Keratinocyte (primary cell): ENCODE data around the gene SNX15. TPM values are rescaled to one million over a fixed set of nuclear protein-coding genes. Genes with fewer than 3 reads are reported as not detected.

Source experiments
- DNase-seq: peaks from one replicate; pipeline ENCODE4 v3.0.0-alpha.2; 2011; ENCODE audit warnings: low read depth, missing footprints, low spot score
- FAIRE-seq: peaks from 2 replicates; lab custom pipeline; 2011; peaks lifted over from hg19 to GRCh38; lab: Jason Lieb, UNC
- H2AFZ ChIP-seq: 2 replicates; pipeline ENCODE4 v1.6.0; 2012; ENCODE audit warnings: low read length, control low read depth, inconsistent platforms; ENCODE audit not compliant: control insufficient read depth
- H3K27ac ChIP-seq: 2 replicates; pipeline ENCODE4 v1.5.1; 2011; ENCODE audit warnings: low read length; ENCODE audit not compliant: control insufficient read depth, insufficient read depth
- H3K27me3 ChIP-seq: 3 replicates; pipeline ENCODE4 v1.6.0; 2011; ENCODE audit warnings: low read length; ENCODE audit not compliant: control insufficient read depth, insufficient read depth; ENCODE audit errors: extremely low read depth
- H3K36me3 ChIP-seq, 2 experiments: 2 replicates in 1 of 2; 3 replicates in 1 of 2; pipeline ENCODE4 v1.5.1; 2011; ENCODE audit warnings: low read length in 2 of 2, mild to moderate bottlenecking in 1 of 2; ENCODE audit not compliant: control insufficient read depth in 2 of 2, insufficient read depth in 2 of 2; ENCODE audit errors: extremely low read depth in 1 of 2
- H3K4me1 ChIP-seq: 3 replicates; pipeline ENCODE4 v1.5.1; 2011; ENCODE audit warnings: low read length; ENCODE audit not compliant: control insufficient read depth, insufficient read depth; ENCODE audit errors: extremely low read depth
- H3K4me2 ChIP-seq: 3 replicates; pipeline ENCODE4 v1.6.0; 2011; ENCODE audit warnings: low read depth, low read length; ENCODE audit not compliant: control insufficient read depth, insufficient read depth; ENCODE audit errors: extremely low read depth
- H3K4me3 ChIP-seq, 3 experiments: fragments of 200-600 bp in 1 of 3; sonication (generic) in 1 of 3; 2 replicates in 2 of 3; 3 replicates in 1 of 3; pipeline ENCODE4 v1.5.1; 2011 to 2016; ENCODE audit warnings: low read length in 3 of 3, mild to moderate bottlenecking in 3 of 3, control low read depth in 2 of 3, inconsistent platforms in 1 of 3, low read depth in 1 of 3, mixed read lengths in 1 of 3, mixed run types in 1 of 3, moderate library complexity in 1 of 3; ENCODE audit not compliant: control insufficient read depth in 2 of 3, insufficient read depth in 2 of 3; ENCODE audit errors: extremely low read depth in 1 of 3
- H3K79me2 ChIP-seq: 2 replicates; pipeline ENCODE4 v1.6.0; 2012; ENCODE audit warnings: low read length; ENCODE audit not compliant: control insufficient read depth, insufficient read depth
- H3K9ac ChIP-seq: 3 replicates; pipeline ENCODE4 v1.6.0; 2011; ENCODE audit warnings: low read length; ENCODE audit not compliant: control insufficient read depth, insufficient read depth; ENCODE audit errors: extremely low read depth
- H3K9me1 ChIP-seq: 3 replicates; pipeline ENCODE4 v1.6.0; 2011; ENCODE audit warnings: low read length; ENCODE audit not compliant: control insufficient read depth, insufficient read depth; ENCODE audit errors: extremely low read depth
- H3K9me3 ChIP-seq: 2 replicates; pipeline ENCODE4 v1.5.1; 2012; ENCODE audit warnings: low read depth, low read length; ENCODE audit not compliant: control insufficient read depth
- H4K20me1 ChIP-seq: 3 replicates; pipeline ENCODE4 v1.6.0; 2011; ENCODE audit warnings: low read length; ENCODE audit not compliant: control insufficient read depth, insufficient read depth; ENCODE audit errors: extremely low read depth
- CTCF ChIP-seq, 3 experiments: IDR thresholded peaks in 1 of 3; conservative IDR thresholded peaks in 1 of 3; optimal IDR thresholded peaks in 1 of 3; 2 replicates in 2 of 3; 3 replicates in 1 of 3; pipeline versions ENCODE3 to v1.5.1; 2011; ENCODE audit warnings: low read length in 3 of 3, mild to moderate bottlenecking in 3 of 3, moderate library complexity in 2 of 3, control low read depth in 1 of 3, inconsistent platforms in 1 of 3; ENCODE audit not compliant: insufficient read depth in 2 of 3; ENCODE audit errors: extremely low read depth in 1 of 3
- EZH2 ChIP-seq: IDR thresholded peaks from one replicate; pipeline ENCODE4 v1.6.1; 2012; ENCODE audit warnings: inconsistent platforms, mild to moderate bottlenecking, low read length, moderate library complexity
- dilution Hi-C: fragments of 300-500 bp; cut with MboI; formaldehyde crosslinking; loops from one replicate; pipeline ENCODE4 v1.7.0; 2020; ENCODE audit warnings: low sequenced_read_pairs; ENCODE audit not compliant: extremely low pct_ligation_motif_present
- polyA plus RNA-seq, 5 experiments: library from polyadenylated mRNA; depleted of rRNA in 3 of 5; stranded (reverse) in 3 of 5; stranded (forward) in 1 of 5; unstranded in 1 of 5; fragments of >200 nt; gene quantifications; 1 replicate in 1 of 5; 2 replicates in 3 of 5; 3 replicates in 1 of 5; pipeline versions ENCODE4 v1.2.1 to v1.2.3, GENCODE V29; 2011 to 2012; ENCODE audit warnings: missing spikeins in 2 of 5, low read depth in 1 of 5, low replicate concordance in 1 of 5

Gene SNX15
- polyA plus RNA-seq, 1 donor (not counting 4 experiments of a cell fraction or from before 2014, with no cell fraction given), result 1.8 TPM

GRCh38 chr11:65071907-65072630 is 44.8 kb downstream of the SNX15 start:
- Histone ChIP-seq H3K4me1 (no peaks in the 10 kb centered on the region), H3K27me3 (no peaks in the 10 kb centered on the region), H3K4me3 (no peak overlapping the region), H4K20me1 (no peaks in the 10 kb centered on the region), H2AFZ (no peak overlapping the region), H3K4me2 (no peak overlapping the region), H3K79me2 (no peaks in the 10 kb centered on the region), H3K27ac (no peak overlapping the region), H3K9me3 (no peaks in the 10 kb centered on the region), H3K36me3 (peaks cover 0 to 3% of the 10 kb centered on the region in 2 experiments), H3K9me1 (no peaks in the 10 kb centered on the region), H3K9ac (no peak overlapping the region)
- TF ChIP-seq EZH2, result no peak
- no peak for TF ChIP-seq CTCF (optimal IDR thresholded peaks at IDR 0.05 in 1 of 3, IDR thresholded peaks at IDR 0.05 in 1 of 3, conservative IDR thresholded peaks at IDR 0.05 in 1 of 3; ENCODE audit: extremely low read depth in 1 of 3, insufficient read depth in 2 of 3, low read length in 3 of 3)
- FAIRE-seq (no peak), DNase-seq (no peak)
- dilution Hi-C loops, result no loop called here

- H3K36me3 ChIP-seq, result peaks cover 0 to 6% of the 10 kb centered on the region in 2 experiments
- DNase-seq (no peak), FAIRE-seq (no peak)
- no peak overlapping the region for H3K9ac ChIP-seq
- no peak overlapping the region for H3K4me3 ChIP-seq
- no peaks in the 10 kb centered on the region for H3K27me3 ChIP-seq
- H3K4me2 ChIP-seq, result no peak overlapping the region
- no peaks in the 10 kb centered on the region for H3K9me1 ChIP-seq
- no peaks in the 10 kb centered on the region for H3K9me3 ChIP-seq
- no peak overlapping the region for H3K27ac ChIP-seq
- no peak overlapping the region for H2AFZ ChIP-seq
- dilution Hi-C loops, result no loop called here
- H3K79me2 ChIP-seq, result peaks cover 1% of the 10 kb centered on the region
- no peaks in the 10 kb centered on the region for H3K4me1 ChIP-seq
- H4K20me1 ChIP-seq, result no peaks in the 10 kb centered on the region
- TF ChIP-seq CTCF (optimal IDR thresholded peaks at IDR 0.05 in 1 of 3, IDR thresholded peaks at IDR 0.05 in 1 of 3, conservative IDR thresholded peaks at IDR 0.05 in 1 of 3; ENCODE audit: extremely low read depth in 1 of 3, insufficient read depth in 2 of 3, low read length in 3 of 3), result no peak
- TF ChIP-seq EZH2, result no peak
Measured at GRCh38 chr11:65072631-65072966, 45.4 kb downstream of the SNX15 start.
